ENCODE data around the gene AHNAK2.
"Not testable (repeated sequence)": the region's sequence is repeated elsewhere in the genome, so short reads cannot be mapped to it uniquely, and the experiment has no call there.

AHNAK2 gene

DNA sequence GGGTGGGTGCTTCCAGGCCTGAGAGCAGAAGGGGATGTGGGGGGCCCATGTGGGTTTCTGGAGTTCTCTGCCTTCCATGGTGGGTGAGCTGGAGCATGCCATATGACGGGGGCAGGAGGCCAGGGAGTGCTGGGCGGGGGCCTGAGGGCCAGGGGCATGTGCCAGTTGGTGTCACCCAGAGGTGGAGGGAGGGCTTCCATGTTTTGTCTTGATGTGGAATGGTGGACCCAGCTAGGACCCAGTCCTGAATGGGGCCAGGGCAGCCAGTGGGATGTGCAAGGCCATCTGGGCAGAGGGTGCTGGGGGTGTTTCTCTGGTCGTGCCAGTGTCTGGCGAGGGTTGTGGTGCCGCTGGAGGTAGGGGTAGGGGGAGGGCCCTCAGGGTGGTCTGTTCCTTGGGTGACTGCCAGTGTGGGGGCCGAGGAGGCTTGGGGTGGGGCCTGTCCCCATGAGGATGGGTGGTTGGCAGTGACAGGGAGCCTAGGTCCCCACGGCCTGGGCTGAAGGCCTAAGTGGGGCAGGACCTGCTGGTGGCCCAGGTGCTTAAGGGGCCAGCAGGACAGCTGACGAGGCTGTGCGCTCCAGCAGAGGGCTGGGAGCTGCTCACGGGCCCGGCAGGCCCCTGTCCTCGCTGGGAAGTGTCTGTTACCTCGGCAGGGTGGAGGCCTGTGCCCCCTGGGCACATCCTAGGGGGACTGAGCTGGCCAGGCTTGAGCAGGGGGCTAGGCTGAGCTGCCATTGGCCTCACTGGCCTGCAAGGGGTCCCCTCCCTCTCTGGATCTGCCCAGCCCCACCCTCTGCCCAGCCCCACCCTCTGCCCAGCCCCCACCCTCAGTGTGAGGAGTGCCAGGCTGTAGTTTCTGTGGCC is 86.3 kb downstream of the AHNAK2 start:
- no peak overlapping the region for H3K9ac ChIP-seq (ENCODE audit: low read length)

DNA sequence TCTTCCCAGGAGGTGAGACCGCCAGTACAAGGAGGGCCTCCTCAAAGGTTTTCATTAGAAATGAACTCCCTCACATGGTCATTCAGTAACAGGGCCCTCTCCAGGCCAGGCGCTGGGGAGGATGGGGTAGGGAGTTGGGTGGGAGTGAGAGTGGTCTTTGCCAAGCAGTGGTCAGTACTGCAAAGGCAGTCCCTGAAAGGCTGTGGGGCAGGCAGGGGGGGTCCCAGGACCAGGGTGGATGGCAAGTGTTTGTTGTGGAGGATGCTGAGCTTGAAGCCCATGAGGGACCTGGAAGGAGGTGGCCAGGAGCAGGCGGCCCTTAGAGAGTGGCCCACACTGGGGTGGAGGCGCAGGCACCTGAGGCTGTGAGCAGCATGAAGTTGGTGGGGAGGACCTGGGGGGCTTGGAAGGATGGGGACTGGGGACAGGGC is 87.0 kb downstream of the AHNAK2 start:
- Histone ChIP-seq H3K4me1 (ENCODE audit: control insufficient read depth, insufficient read depth, low read length) (peaks cover 5% of the 10 kb centered on the region), H3K27me3 (ENCODE audit: control insufficient read depth, insufficient read depth, low read length) (no peaks in the 10 kb centered on the region), H3K9ac (ENCODE audit: low read length) (no peak overlapping the region), H3K27ac (ENCODE audit: low read depth, low read length) (no peak overlapping the region), H3K4me3 (ENCODE audit: low read length) (no peak overlapping the region), H3K36me3 (ENCODE audit: control insufficient read depth, insufficient read depth, low read length) (no peaks in the 10 kb centered on the region)

More for the DNA sequence above, 86.3 kb downstream of the AHNAK2 start:
- peaks cover 5% of the 10 kb centered on the region for H3K4me1 ChIP-seq (ENCODE audit: control insufficient read depth, insufficient read depth, low read length)
- no peak overlapping the region for H3K27ac ChIP-seq (ENCODE audit: low read depth, low read length)
- H3K4me3 ChIP-seq (ENCODE audit: low read length): no peak overlapping the region
- H3K36me3 ChIP-seq (ENCODE audit: control insufficient read depth, insufficient read depth, low read length): no peaks in the 10 kb centered on the region
- H3K27me3 ChIP-seq (ENCODE audit: control insufficient read depth, insufficient read depth, low read length): no peaks in the 10 kb centered on the region

DNA sequence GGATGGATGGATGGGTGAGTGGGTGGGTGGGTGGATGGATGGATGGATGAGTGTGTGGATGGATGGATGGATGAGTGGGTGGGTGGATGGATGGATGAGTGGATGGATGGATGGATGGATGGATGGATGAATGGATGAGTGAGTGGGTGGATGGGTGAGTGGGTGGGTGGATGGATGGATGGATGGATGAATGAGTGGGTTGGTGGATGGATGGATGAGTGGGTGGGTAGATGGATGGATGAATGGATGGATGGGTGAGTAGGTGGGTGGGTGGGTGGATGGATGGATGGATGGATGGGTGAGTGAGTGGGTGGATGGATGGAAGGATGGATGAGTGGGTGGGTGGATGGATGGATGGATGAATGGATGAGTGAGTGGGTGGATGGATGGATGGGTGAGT is 87.9 kb downstream of the AHNAK2 start:
- not testable (repeated sequence) for H3K27me3 ChIP-seq (ENCODE audit: control insufficient read depth, insufficient read depth, low read length); H3K4me1 ChIP-seq (ENCODE audit: control insufficient read depth, insufficient read depth, low read length); H3K27ac ChIP-seq (ENCODE audit: low read depth, low read length); H3K9ac ChIP-seq (ENCODE audit: low read length); H3K4me3 ChIP-seq (ENCODE audit: low read length); H3K36me3 ChIP-seq (ENCODE audit: control insufficient read depth, insufficient read depth, low read length)

DNA sequence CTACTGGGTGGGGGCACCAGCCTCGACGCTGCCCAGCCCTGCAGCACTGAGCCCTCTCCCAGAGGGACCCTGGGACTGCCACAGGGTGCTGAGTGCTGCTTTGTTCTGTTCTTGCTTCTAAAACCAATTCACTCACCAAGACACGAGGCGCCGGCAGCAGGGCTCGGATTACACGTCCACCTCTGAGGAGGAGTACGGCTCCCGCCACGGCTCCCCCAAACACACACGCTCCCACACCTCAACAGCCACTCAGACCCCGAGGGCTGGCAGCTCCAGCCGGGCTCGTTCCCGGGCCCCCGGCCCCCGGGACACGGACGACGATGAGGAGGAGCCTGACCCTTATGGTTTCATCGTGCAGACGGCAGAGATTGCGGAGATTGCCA is 88.8 kb downstream of the AHNAK2 start:
- no peak overlapping the region for H3K27ac ChIP-seq (ENCODE audit: low read depth, low read length)
- H3K36me3 ChIP-seq (ENCODE audit: control insufficient read depth, insufficient read depth, low read length): no peaks in the 10 kb centered on the region
- no peak overlapping the region for H3K4me3 ChIP-seq (ENCODE audit: low read length)
- H3K27me3 ChIP-seq (ENCODE audit: control insufficient read depth, insufficient read depth, low read length): no peaks in the 10 kb centered on the region
- no peak overlapping the region for H3K9ac ChIP-seq (ENCODE audit: low read length)
- no peaks in the 10 kb centered on the region for H3K4me1 ChIP-seq (ENCODE audit: control insufficient read depth, insufficient read depth, low read length)

DNA sequence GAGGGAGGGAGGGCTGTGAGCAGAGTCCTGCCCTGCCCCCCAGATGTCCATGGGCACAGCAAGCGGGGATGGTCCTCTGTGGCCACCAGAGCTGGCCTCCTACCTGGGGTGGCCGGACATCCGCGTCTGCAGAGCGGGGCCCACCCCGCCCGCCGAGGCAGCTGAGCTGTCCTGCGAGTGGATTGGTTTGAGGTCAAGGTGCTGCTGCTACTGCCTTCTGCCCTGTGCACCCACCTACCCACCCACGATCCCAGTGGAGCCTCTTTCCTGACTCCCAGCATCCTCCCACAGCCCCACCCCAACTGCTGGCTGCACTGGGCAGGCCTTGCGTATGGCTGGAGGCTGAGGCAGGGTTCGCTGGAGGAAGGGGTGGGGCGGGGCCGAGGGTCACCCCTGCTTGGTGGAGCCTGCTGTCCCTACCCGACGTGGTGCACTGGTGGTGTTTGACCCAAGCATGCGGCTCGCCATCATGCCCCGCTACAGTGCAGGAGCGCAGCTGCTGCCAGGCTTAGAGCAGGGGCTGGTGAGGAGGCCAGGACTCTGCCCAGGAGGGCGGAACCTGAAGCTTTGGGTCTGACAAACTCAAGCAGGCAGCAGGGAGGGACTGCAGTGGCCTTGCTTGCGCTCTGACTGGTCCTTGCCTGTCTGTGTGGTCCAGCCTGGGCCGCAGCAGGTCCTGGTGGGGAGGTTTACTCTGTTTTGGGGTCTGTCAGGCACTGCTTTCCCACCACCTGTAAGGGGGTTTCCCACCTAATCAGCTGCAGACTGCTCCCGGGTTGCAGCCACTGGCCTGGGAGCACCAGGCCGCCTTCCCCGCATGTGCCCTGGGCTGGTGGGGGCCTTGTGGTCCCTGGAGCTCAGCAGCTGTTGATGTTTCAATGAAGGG is 89.4 kb downstream of the AHNAK2 start:
- Histone ChIP-seq H3K9ac (ENCODE audit: low read length) (no peak overlapping the region), H3K27me3 (ENCODE audit: control insufficient read depth, insufficient read depth, low read length) (no peaks in the 10 kb centered on the region), H3K4me1 (ENCODE audit: control insufficient read depth, insufficient read depth, low read length) (no peaks in the 10 kb centered on the region), H3K36me3 (ENCODE audit: control insufficient read depth, insufficient read depth, low read length) (no peaks in the 10 kb centered on the region), H3K4me3 (ENCODE audit: low read length) (no peak overlapping the region), H3K27ac (ENCODE audit: low read depth, low read length) (no peak overlapping the region)

DNA sequence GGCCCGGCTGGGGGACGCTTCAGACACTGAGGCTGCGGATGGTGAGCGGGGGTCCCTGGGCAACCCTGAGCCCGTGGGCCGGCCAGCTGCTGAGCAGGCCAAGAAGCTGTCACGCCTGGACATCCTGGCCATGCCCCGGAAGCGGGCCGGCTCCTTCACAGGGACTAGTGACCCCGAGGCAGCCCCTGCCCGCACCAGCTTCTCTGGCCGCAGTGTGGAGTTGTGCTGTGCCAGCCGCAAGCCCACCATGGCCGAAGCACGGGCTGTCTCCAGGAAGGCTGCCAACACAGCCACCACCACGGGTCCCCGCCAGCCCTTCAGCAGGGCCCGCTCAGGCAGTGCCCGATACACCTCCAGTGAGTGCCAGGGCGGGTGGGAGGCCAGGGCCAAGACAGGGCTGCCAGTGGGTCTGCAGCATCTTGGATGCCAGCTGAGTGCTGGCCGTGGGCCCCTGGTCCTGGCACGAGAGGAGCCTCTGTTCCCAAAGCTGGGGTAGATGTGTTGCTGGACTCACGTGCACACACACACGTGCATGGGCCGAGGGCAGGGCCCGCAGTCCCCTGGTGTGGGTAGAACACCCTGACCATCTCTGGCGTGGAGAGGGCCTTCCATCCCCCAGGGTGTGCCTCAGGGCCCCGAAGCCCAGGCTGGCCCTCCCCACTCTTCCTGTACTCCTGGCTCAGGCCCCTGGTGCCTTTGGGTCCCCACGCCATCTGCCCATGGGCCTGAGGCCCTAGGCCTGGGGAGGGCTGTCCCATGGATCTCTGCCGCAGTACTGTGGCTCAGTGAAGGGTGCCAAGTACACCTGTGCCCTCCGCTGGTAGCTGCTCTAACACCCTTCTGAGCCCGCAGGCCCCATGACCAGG is 90.3 kb downstream of the AHNAK2 start:
- Histone ChIP-seq H3K9ac (ENCODE audit: low read length) (no peak overlapping the region), H3K36me3 (ENCODE audit: control insufficient read depth, insufficient read depth, low read length) (no peaks in the 10 kb centered on the region), H3K4me1 (ENCODE audit: control insufficient read depth, insufficient read depth, low read length) (no peaks in the 10 kb centered on the region), H3K27me3 (ENCODE audit: control insufficient read depth, insufficient read depth, low read length) (no peaks in the 10 kb centered on the region), H3K4me3 (ENCODE audit: low read length) (no peak overlapping the region), H3K27ac (ENCODE audit: low read depth, low read length) (no peak overlapping the region)
